NCI-H82 treated with DMSO at 0.1 percent for 48 hours (cell line): ENCODE data around the gene RAI1.

Experiments used
- DNase-seq: peaks from one replicate; lab custom pipeline; 2025; ENCODE audit not compliant: unreplicated experiment; lab: John Stamatoyannopoulos, UW

RAI1 gene

DNA sequence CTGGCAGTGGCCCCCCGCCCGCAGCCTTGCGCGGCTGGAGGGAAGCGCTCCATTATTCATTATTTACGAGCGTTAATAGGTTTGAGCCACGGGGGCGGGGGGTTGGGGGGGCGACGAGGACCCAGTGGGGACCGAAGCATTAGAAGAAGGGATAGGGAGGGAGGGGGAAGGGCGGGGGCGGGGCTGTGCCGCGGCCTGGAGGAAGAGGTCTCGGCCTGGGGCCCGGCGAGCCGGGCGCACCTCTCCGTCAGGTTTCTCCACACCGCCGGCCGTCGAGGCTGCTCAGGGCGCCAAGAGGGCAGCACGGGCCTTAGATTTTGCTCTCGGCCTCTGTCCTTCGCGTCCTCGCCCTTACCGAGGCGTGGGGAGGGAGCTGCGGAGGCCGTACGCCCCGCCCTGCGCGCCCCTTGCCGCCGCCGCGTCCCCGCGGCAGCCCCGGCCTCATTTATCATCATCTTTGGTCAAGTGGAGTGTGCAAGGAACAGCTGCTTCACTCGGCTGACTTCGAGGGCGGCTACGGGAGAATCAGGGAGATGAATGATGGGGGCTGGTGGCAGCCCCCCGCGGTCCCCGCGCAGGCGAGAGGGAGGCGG lies 101.4 kb downstream of the RAI1 start:
- peak; percentile 76 for DNase-seq

DNA sequence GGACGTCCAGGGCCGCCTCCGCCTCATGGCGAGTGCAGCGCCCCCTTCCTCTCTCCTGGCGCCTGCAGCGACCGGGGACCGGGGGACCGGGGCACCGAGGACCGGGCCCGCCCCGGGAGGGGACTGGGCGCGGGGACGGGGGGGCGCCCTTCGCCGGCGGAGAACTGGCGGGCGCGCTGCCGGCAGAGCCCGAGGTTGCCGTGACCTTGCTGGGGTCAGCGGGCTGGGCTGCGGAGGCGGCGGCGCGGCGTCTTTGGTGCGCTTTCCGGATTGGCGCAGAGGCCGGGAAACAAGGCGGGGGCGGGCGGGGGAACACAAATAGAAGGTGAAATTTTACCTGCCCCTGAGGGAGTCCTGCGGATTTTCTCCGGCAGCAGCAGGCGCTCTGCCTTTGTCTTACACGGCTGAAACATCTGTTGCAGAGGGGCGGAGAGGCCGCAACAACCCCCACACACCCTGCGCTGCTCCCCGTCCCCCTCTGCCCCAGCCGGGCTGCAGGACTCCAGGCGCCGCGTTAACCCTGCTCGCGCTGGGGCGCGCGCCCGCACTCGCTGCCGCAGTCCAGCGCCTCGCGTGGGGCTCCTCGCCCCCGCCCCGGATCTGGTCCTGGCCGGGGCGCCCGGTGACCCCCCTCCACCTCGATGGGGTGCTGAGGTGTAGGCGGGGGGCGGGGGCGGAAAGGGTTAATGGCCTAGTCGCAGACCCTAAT lies 102.0 kb downstream of the RAI1 start:
- DNase-seq = peak; percentile 91

- DNase-seq = peak; percentile 77
Measured at GRCh38 chr17:17783825-17784656, 102.8 kb downstream of the RAI1 start.

DNA sequence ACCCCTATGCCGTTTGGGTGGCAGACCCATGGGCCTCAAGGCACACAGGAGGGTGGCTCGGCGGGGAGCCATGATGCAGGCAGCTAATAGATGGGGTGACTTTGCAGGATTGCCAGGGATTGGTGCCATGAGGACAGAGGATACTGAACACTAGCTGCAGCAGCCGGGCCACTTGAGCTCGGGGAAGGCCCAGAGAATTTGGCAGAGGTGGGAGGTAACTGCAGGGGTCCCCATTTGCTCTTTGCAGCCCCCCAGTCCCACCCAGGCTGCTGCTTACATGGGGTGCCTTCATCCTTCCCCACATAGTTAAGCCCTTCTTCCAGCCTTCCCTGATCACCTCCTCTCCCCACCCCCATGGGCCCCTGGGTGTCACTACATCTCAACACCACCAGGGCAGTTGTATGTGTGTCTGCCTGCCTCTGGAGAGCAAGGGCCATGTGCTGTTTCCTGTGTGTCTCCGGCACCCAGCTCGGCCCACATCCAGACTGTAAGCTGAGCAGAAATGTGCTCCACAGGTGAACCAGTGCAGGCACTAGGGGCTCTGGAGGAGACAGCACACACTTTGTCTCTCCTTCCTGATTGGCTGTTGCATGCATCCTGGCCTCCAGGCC lies 103.5 kb downstream of the RAI1 start:
- DNase-seq = no peak

- DNase-seq = no peak
Measured at GRCh38 chr17:17785407-17785806, 104.1 kb downstream of the RAI1 start.

GRCh38 chr17:17786998-17787397 lies 105.7 kb downstream of the RAI1 start:
- DNase-seq = no peak

DNA sequence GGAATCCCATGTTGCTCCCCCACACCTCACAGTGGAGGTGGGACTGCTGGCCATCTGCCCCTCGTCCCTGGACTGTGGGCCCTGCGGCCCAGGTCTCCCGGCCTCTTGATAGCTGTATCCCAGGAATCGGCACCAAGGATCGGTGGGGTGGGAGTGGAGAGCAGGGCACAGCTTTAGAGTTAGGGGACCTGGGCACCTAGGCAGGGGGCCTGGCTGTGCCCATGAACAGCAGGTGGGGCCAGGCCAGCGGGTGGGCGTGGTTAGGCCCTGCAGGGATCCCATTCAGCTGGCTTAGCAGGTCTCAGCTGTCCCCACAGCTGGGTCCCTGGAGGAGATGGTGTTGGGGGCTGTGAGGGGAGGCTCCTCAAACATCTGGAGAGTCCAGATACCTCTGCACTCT lies 106.3 kb downstream of the RAI1 start:
- DNase-seq = no peak

DNA sequence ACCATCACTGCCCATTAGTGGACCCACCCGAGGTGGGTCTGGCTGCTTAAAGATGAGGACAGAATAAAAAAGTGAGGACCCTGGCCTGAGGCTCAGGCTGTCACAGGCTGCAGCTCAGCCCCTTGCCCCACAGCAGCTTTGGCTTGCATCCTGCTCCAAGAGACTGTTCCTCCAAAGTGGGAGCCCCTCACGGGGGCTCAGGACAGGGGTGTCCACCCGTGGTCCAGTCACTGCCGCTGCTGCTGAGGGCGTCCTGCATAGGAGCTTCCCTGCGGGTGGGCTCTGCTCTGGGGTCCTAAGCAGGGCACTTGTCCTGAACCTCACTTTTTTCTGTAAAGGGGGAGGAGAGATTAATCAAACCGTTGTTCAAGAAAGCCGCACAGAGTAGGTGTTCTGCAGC lies 107.7 kb downstream of the RAI1 start:
- DNase-seq = no peak

GRCh38 chr17:17789410-17789809 lies 108.2 kb downstream of the RAI1 start:
- DNase-seq = no peak

GRCh38 chr17:17789828-17790636 lies 108.8 kb downstream of the RAI1 start:
- DNase-seq = no peak

GRCh38 chr17:17790637-17791464 lies 109.6 kb downstream of the RAI1 start:
- DNase-seq = no peak

- no peak for DNase-seq
Measured at GRCh38 chr17:17792037-17792550, 110.8 kb downstream of the RAI1 start.

GRCh38 chr17:17792551-17793377 lies 111.5 kb downstream of the RAI1 start:
- DNase-seq = peak; percentile 29

DNA sequence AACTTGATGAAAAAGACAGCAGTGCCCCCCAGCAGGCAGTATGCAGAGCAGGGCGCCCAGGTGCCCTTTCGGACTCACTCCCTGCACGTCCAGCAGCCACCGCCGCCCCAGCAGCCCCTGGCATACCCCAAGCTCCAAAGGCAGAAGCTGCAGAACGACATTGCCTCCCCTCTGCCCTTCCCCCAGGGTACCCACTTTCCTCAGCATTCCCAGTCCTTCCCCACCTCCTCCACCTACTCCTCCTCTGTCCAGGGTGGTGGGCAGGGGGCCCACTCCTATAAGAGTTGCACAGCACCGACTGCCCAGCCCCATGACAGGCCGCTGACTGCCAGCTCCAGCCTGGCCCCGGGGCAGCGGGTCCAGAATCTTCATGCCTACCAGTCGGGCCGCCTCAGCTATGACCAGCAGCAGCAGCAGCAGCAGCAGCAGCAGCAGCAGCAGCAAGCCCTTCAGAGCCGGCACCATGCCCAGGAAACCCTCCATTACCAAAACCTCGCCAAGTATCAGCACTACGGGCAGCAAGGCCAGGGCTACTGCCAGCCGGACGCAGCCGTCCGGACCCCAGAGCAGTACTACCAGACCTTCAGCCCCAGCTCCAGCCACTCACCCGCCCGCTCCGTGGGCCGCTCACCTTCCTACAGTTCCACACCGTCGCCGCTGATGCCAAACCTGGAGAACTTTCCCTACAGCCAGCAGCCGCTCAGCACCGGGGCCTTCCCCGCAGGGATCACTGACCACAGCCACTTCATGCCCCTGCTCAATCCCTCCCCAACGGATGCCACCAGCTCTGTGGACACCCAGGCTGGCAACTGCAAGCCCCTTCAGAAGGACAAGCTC lies 112.3 kb downstream of the RAI1 start:
- DNase-seq = no peak

DNA sequence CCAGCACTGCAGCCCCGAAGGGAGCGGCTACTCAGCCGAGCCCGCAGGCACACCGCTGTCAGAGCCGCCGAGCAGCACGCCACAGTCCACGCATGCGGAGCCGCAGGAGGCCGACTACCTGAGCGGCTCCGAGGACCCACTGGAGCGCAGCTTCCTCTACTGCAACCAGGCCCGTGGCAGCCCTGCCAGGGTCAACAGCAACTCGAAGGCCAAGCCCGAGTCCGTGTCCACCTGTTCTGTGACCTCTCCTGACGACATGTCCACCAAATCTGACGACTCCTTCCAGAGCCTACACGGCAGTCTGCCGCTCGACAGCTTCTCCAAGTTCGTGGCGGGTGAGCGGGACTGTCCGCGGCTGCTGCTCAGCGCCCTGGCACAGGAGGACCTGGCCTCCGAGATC lies 113.1 kb downstream of the RAI1 start:
- no peak for DNase-seq

GRCh38 chr17:17795296-17795695 lies 114.0 kb downstream of the RAI1 start:
- DNase-seq = no peak

DNA sequence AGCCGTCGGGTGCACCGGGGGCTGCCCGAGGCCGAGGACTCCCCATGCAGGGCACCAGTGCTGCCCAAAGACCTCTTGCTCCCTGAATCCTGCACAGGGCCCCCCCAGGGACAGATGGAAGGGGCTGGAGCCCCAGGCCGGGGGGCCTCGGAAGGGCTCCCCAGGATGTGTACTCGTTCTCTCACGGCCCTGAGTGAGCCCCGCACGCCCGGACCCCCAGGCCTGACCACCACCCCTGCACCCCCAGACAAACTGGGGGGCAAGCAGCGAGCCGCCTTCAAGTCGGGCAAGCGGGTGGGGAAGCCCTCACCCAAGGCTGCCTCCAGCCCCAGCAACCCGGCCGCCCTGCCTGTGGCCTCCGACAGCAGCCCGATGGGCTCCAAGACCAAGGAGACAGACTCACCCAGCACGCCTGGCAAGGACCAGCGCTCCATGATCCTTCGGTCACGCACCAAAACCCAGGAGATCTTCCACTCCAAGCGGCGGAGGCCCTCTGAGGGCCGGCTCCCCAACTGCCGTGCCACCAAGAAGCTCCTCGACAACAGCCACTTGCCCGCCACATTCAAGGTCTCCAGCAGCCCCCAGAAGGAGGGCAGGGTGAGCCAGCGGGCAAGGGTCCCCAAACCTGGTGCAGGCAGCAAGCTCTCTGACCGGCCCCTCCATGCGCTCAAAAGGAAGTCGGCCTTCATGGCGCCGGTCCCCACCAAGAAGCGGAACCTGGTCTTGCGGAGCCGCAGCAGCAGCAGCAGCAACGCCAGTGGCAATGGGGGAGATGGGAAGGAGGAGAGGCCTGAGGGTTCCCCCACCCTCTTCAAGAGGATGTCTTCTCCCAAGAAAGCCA lies 114.9 kb downstream of the RAI1 start:
- no peak for DNase-seq
